HCT116 (cell line): ENCODE data around the gene HIVEP3. TPM values are rescaled to one million over a fixed set of nuclear protein-coding genes. Genes with fewer than 3 reads are reported as not detected.

Experiments used
- ATAC-seq: fragments of 200-7000 bp; cut with Tn5 transposase; 2 replicates; pipeline ENCODE4 v1.9.1; 2020; ENCODE audit warnings: mild to moderate bottlenecking, moderate library complexity
- BruUV-seq: library from RNA; stranded (reverse); fragments of 400-500 nt; replicated peaks from 2 replicates; lab custom pipeline; 2021; lab: Mats Ljungman, UMichigan
- CTCF ChIA-PET: fragments of 300-600 bp; sonication (Branson Sonifier 250); formaldehyde crosslinking; loops from one replicate; lab custom pipeline; 2021; ENCODE audit warnings: antibody characterized with exemption; lab: Charles Lee
- POLR2A ChIA-PET: fragments of 300-600, 350-600 bp; sonication (Branson Sonifier 250); formaldehyde crosslinking; loops from one replicate; lab custom pipeline; 2021; ENCODE audit warnings: antibody characterized with exemption; lab: Charles Lee
- RAD21 ChIA-PET, 2 experiments: fragments of 300-600 bp; sonication (Branson Sonifier 250); formaldehyde crosslinking; loops; one replicate each; lab custom pipeline; 2023; ENCODE audit warnings: low total read pairs in 2 of 2; ENCODE audit not compliant: uncharacterized antibody in 2 of 2, unreplicated experiment in 2 of 2, low non-redundant PET in 1 of 2; lab: Charles Lee
- DNase-seq: peaks from one replicate; pipeline ENCODE4 v3.0.0-alpha.2; 2010; ENCODE audit warnings: low read depth, low spot score
- H2AFZ ChIP-seq: fragments of 200-600 bp; shearing (Covaris generic), sonication (generic); 2 replicates; pipeline ENCODE4 v1.6.1; 2017; ENCODE audit warnings: low read depth, mixed run types, mixed read lengths, antibody characterized with exemption, low read length; ENCODE audit not compliant: poor library complexity, severe bottlenecking
- H3K27ac ChIP-seq: 2 replicates; pipeline ENCODE4 v1.5.1; 2012; ENCODE audit warnings: low read depth, low read length
- H3K27me3 ChIP-seq: fragments of 200-600 bp; sonication (generic); 2 replicates; pipeline ENCODE4 v1.6.1; 2016; ENCODE audit warnings: mixed run types, low read length, mixed read lengths; ENCODE audit not compliant: insufficient read depth
- H3K36me3 ChIP-seq, 2 experiments: fragments of 200-500 bp in 1 of 2; fragments of 200-600 bp in 1 of 2; sonication (Bioruptor generic) in 1 of 2; sonication (generic) in 1 of 2; 2 replicates each; pipeline versions ENCODE4 v1.5.1 to v1.6.1; 2014 to 2016; ENCODE audit warnings: low read length in 2 of 2, inconsistent platforms in 1 of 2, mixed read lengths in 1 of 2, mixed run types in 1 of 2; ENCODE audit not compliant: insufficient read depth in 2 of 2, control insufficient read depth in 1 of 2
- H3K4me1 ChIP-seq, 2 experiments: fragments of 200-600 bp in 1 of 2; sonication (generic) in 1 of 2; 2 replicates each; pipeline versions ENCODE4 v1.5.1 to v1.6.1; 2012 to 2017; ENCODE audit warnings: low read length in 2 of 2, inconsistent platforms in 1 of 2, mild to moderate bottlenecking in 1 of 2, mixed read lengths in 1 of 2, mixed run types in 1 of 2, moderate library complexity in 1 of 2; ENCODE audit not compliant: insufficient read depth in 2 of 2, control insufficient read depth in 1 of 2
- H3K4me2 ChIP-seq: fragments of 200-600 bp; sonication (generic); 2 replicates; pipeline ENCODE4 v1.6.1; 2017; ENCODE audit warnings: mixed run types, low read length, mixed read lengths
- H3K4me3 ChIP-seq, 2 experiments: fragments of 200-600 bp in 1 of 2; sonication (generic) in 1 of 2; replicated peaks in 1 of 2; 2 replicates each; pipeline ENCODE4 v1.5.1; 2011 to 2016; ENCODE audit warnings: low read length in 2 of 2, control low read depth in 1 of 2, low read depth in 1 of 2, mild to moderate bottlenecking in 1 of 2, mixed read lengths in 1 of 2, mixed run types in 1 of 2
- H3K79me2 ChIP-seq: fragments of 200-600 bp; sonication (generic); 2 replicates; pipeline ENCODE4 v1.6.1; 2017; ENCODE audit warnings: mild to moderate bottlenecking, mixed run types, low read length, moderate library complexity, mixed read lengths; ENCODE audit not compliant: insufficient read depth
- H3K9ac ChIP-seq: fragments of 200-600 bp; sonication (generic); 2 replicates; pipeline ENCODE4 v1.6.1; 2016; ENCODE audit warnings: low read length, mixed read lengths
- H3K9me2 ChIP-seq: fragments of 200-600 bp; sonication (generic), shearing (Covaris generic); 2 replicates; pipeline ENCODE4 v1.6.1; 2017; ENCODE audit warnings: mixed run types, mild to moderate bottlenecking, moderate library complexity; ENCODE audit not compliant: insufficient read depth
- H3K9me3 ChIP-seq, 2 experiments: fragments of 200-500 bp in 1 of 2; fragments of 200-600 bp in 1 of 2; sonication (Bioruptor generic) in 1 of 2; sonication (generic) in 1 of 2; 2 replicates each; pipeline ENCODE4 v1.6.1; 2014 to 2017; ENCODE audit warnings: low read length in 2 of 2, mixed read lengths in 2 of 2, inconsistent platforms in 1 of 2, low read depth in 1 of 2, mild to moderate bottlenecking in 1 of 2, mixed run types in 1 of 2, moderate library complexity in 1 of 2; ENCODE audit not compliant: control insufficient read depth in 1 of 2, insufficient read depth in 1 of 2
- H4K20me1 ChIP-seq: fragments of 200-600 bp; sonication (generic), shearing (Covaris generic); 2 replicates; pipeline ENCODE4 v1.6.1; 2017; ENCODE audit warnings: mixed run types, mild to moderate bottlenecking, moderate library complexity; ENCODE audit not compliant: insufficient read depth
- CBX3 ChIP-seq: IDR thresholded peaks from 2 replicates; pipeline ENCODE4 v1.6.1; 2012; ENCODE audit warnings: low read depth
- CEBPB ChIP-seq: IDR thresholded peaks from 2 replicates; pipeline ENCODE4 v1.6.1; 2012; ENCODE audit warnings: low read depth
- EZH2 ChIP-seq: fragments of 200-600 bp; sonication (generic); IDR thresholded peaks from 2 replicates; pipeline ENCODE4 v1.6.1; 2017; ENCODE audit warnings: antibody characterized with exemption, mixed run types
- EZH2phosphoT487 ChIP-seq: fragments of 200-600 bp; IDR thresholded peaks from 2 replicates; pipeline ENCODE4 v1.6.1; 2018; ENCODE audit warnings: antibody characterized with exemption, borderline replicate concordance
- FOSL1 ChIP-seq: IDR thresholded peaks from 2 replicates; pipeline ENCODE4 v1.6.1; 2012; ENCODE audit warnings: low read depth
- JUND ChIP-seq: IDR thresholded peaks from 2 replicates; pipeline ENCODE4 v1.6.1; 2012
- POLR2A ChIP-seq: IDR thresholded peaks from 2 replicates; pipeline ENCODE4 v1.7.0; 2011; ENCODE audit warnings: borderline replicate concordance; ENCODE audit not compliant: insufficient read depth, insufficient read length; ENCODE audit errors: extremely low read depth
- RAD21 ChIP-seq: IDR thresholded peaks from 2 replicates; pipeline ENCODE4 v1.6.1; 2012; ENCODE audit warnings: low read depth, mild to moderate bottlenecking
- SIN3A ChIP-seq: IDR thresholded peaks from 2 replicates; pipeline ENCODE4 v1.6.1; 2012; ENCODE audit warnings: low read depth
- SP1 ChIP-seq: IDR thresholded peaks from 2 replicates; pipeline ENCODE4 v1.6.1; 2012; ENCODE audit warnings: low read depth
- ZFX ChIP-seq: fragments of 450-650 bp; IDR thresholded peaks from 2 replicates; pipeline ENCODE4 v1.6.1; 2017
- ZNF274 ChIP-seq: fragments of 200-500 bp; sonication (Bioruptor generic); IDR thresholded peaks from 2 replicates; pipeline ENCODE4 v1.6.1; 2014; ENCODE audit warnings: mild to moderate bottlenecking, low read depth, low read length, inconsistent platforms
- intact Hi-C: fragments of 100-400 bp; cut with micrococcal nuclease; formaldehyde crosslinking; loops from 2 replicates; pipeline ENCODE4 v1.10.0; 2022
- total RNA-seq: library from RNA; stranded (reverse); gene quantifications from one replicate; pipeline ENCODE4 v1.2.1, GENCODE V29; 2021; ENCODE audit not compliant: unreplicated experiment
- TF ChIP-seq, protein P1 (sequence below): IDR thresholded peaks from 2 replicates; pipeline ENCODE4 v1.6.1; 2012; ENCODE audit warnings: low read depth
- TF ChIP-seq, protein P2 (sequence below): IDR thresholded peaks from 2 replicates; pipeline ENCODE4 v1.6.1; 2012
- TF ChIP-seq, protein P3 (sequence below): IDR thresholded peaks from 2 replicates; pipeline ENCODE4 v1.6.1; 2011; ENCODE audit warnings: mild to moderate bottlenecking, low read length, moderate library complexity; ENCODE audit not compliant: insufficient replicate concordance; ENCODE audit errors: extremely low read depth
- TF ChIP-seq, protein P4 (sequence below): IDR thresholded peaks from 2 replicates; pipeline ENCODE4 v1.6.1; 2012

HIVEP3 gene
- total RNA-seq, 1 experiment from 2014 or later: 7.1 TPM

DNA sequence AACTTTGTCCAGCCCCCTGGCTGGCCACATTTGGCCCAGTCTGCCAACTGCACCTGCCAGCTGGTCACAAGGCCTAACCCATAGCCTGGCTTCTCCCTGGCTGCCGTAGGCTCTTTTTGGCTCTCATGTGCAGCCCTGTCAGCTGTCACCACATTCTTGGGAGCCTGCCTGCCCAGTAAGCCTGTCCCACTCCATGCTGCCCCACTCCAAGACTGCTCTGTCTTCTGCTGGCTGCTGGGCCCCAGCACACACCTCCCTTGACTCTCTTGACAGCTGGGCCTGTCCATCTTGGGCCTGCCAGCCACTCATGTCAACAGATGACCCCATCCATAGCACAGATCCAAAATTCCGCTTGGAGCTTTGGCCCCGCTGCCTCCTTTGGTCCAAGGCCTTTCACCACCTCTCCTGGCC is 360.0 kb downstream of the HIVEP3 start:
- POLR2A ChIA-PET: no interaction called here
- DNase-seq: no peak
- Histone ChIP-seq H3K9me3 (no peaks in the 10 kb centered on the region), H3K9me2 (no peaks in the 10 kb centered on the region), H4K20me1 (no peaks in the 10 kb centered on the region)
- intact Hi-C loops: no loop called here
- TF ChIP-seq ZFX (no peak), ZNF274 (no peak)
- TF ChIP-seq, all 23 proteins: peak for 0
- BruUV-seq: no TSS peak
- no peak overlapping the region for H3K4me2 ChIP-seq
- no peak overlapping the region for H3K4me3 ChIP-seq
- CTCF ChIA-PET: no interaction called here
- no peak overlapping the region for H3K9ac ChIP-seq
- no peak overlapping the region for H2AFZ ChIP-seq
- H3K36me3 ChIP-seq: no peaks in the 10 kb centered on the region
- H3K79me2 ChIP-seq: no peaks in the 10 kb centered on the region
- H3K4me1 ChIP-seq: no peaks in the 10 kb centered on the region
- no peak for ATAC-seq
- H3K27ac ChIP-seq: no peak overlapping the region
- RAD21 ChIA-PET: no interaction called here
- no peaks in the 10 kb centered on the region for H3K27me3 ChIP-seq

DNA sequence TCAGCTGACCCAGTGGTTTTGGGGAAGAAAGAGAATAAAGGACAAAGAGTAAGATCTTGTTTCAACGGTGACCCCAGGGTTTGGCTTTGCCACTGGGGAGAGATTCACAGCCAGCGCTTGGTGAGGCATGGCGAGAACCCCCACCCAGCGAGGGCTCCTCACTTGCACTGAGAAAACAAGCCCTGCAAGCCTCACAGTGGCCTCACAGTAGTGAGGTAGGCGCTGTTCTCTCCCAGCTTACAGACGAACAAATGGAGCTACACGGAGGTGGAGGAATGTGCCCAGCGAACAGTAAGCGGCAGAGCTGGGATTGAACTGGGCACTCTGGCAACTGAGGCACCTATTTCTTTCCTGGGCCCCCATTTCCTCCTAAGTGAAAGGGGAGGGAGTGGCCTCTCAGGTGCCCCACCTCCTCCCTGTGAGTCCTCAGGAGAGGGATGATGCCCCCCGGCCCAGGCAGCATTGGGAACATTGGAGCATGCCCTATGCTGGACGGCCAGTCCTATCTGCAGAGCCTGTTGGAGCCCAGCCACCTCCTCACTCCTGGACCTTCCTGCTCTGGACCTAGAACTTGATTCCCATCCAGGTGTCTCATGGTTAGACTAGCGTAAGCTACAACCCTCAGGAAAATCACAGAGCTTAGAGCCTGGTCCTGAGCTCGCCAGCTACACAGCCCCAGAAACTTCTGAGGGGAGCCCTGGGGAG is 360.8 kb downstream of the HIVEP3 start:
- Histone ChIP-seq H3K27ac (no peak overlapping the region), H3K9me2 (no peaks in the 10 kb centered on the region), H3K4me1 (no peaks in the 10 kb centered on the region), H3K4me3 (no peak overlapping the region), H3K27me3 (no peaks in the 10 kb centered on the region), H3K36me3 (no peaks in the 10 kb centered on the region), H2AFZ (no peak overlapping the region), H3K9ac (no peak overlapping the region), H3K79me2 (no peaks in the 10 kb centered on the region), H3K9me3 (no peaks in the 10 kb centered on the region), H4K20me1 (no peaks in the 10 kb centered on the region), H3K4me2 (no peak overlapping the region)
- BruUV-seq: no TSS peak
- no peak for ATAC-seq
- DNase-seq: no peak
- ChIA-PET CTCF (no interaction called here), POLR2A (no interaction called here), RAD21 (no interaction called here)
- intact Hi-C loops: no loop called here
- TF ChIP-seq EZH2 (no peak), ZNF274 (no peak), EZH2phosphoT487 (no peak), RAD21 (no peak), SIN3A (no peak), FOSL1 (no peak), CEBPB (no peak), POLR2A (no peak), JUND (no peak), SP1 (no peak), CBX3 (no peak)
- TF ChIP-seq, protein P1, sequence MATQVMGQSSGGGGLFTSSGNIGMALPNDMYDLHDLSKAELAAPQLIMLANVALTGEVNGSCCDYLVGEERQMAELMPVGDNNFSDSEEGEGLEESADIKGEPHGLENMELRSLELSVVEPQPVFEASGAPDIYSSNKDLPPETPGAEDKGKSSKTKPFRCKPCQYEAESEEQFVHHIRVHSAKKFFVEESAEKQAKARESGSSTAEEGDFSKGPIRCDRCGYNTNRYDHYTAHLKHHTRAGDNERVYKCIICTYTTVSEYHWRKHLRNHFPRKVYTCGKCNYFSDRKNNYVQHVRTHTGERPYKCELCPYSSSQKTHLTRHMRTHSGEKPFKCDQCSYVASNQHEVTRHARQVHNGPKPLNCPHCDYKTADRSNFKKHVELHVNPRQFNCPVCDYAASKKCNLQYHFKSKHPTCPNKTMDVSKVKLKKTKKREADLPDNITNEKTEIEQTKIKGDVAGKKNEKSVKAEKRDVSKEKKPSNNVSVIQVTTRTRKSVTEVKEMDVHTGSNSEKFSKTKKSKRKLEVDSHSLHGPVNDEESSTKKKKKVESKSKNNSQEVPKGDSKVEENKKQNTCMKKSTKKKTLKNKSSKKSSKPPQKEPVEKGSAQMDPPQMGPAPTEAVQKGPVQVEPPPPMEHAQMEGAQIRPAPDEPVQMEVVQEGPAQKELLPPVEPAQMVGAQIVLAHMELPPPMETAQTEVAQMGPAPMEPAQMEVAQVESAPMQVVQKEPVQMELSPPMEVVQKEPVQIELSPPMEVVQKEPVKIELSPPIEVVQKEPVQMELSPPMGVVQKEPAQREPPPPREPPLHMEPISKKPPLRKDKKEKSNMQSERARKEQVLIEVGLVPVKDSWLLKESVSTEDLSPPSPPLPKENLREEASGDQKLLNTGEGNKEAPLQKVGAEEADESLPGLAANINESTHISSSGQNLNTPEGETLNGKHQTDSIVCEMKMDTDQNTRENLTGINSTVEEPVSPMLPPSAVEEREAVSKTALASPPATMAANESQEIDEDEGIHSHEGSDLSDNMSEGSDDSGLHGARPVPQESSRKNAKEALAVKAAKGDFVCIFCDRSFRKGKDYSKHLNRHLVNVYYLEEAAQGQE: no peak
- TF ChIP-seq, protein P2, sequence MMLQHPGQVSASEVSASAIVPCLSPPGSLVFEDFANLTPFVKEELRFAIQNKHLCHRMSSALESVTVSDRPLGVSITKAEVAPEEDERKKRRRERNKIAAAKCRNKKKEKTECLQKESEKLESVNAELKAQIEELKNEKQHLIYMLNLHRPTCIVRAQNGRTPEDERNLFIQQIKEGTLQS: no peak
- TF ChIP-seq, protein P3, sequence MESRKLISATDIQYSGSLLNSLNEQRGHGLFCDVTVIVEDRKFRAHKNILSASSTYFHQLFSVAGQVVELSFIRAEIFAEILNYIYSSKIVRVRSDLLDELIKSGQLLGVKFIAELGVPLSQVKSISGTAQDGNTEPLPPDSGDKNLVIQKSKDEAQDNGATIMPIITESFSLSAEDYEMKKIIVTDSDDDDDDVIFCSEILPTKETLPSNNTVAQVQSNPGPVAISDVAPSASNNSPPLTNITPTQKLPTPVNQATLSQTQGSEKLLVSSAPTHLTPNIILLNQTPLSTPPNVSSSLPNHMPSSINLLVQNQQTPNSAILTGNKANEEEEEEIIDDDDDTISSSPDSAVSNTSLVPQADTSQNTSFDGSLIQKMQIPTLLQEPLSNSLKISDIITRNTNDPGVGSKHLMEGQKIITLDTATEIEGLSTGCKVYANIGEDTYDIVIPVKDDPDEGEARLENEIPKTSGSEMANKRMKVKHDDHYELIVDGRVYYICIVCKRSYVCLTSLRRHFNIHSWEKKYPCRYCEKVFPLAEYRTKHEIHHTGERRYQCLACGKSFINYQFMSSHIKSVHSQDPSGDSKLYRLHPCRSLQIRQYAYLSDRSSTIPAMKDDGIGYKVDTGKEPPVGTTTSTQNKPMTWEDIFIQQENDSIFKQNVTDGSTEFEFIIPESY: no peak
- TF ChIP-seq, protein P4, sequence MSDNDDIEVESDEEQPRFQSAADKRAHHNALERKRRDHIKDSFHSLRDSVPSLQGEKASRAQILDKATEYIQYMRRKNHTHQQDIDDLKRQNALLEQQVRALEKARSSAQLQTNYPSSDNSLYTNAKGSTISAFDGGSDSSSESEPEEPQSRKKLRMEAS: no peak
